Ecto neural progenitor cell (in vitro differentiated cells): ENCODE measurements around the gene AKR1B1.

Experiments used
- DNase-seq: peaks from one replicate; pipeline ENCODE4 v3.0.0-alpha.2; 2018; ENCODE audit warnings: low spot score

Gene AKR1B1

DNA sequence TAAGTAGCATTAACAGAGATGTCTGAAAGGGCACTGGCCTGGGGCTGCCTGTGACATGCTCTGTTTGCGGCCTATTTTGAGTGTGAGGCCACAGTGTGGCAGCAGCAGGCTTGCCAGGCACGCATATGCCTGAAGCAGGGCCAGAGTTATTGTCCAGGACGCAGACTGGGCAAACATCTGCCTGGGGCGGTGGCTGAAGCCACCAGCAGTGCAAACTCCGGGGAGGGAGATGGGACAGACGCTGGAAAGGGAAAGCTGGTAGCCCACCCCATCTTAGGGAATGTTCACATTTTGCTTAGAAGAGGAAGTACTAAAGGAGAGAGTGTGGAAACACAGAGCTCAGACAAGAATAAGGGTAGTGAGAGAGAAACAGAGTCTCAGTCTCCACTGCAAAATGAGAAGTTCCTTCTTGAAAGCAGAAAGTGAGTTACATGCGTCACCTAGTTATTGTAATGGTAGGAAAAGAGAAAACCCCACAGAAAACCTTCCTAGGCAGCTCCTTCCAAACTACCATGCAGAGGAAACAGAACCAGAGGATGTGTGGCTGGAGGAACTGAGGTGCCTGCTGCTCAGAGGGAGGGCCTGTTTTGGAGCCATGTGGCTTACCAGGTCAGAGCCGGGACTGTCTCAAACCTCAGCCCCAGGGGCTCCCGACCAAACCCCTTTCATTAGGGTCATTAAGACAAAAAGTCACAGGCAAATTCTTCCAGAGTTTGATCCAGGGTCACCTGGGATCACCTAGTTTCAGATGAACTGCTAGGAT, 14.5 kb downstream of the AKR1B1 start:
- DNase-seq: no peak

DNA sequence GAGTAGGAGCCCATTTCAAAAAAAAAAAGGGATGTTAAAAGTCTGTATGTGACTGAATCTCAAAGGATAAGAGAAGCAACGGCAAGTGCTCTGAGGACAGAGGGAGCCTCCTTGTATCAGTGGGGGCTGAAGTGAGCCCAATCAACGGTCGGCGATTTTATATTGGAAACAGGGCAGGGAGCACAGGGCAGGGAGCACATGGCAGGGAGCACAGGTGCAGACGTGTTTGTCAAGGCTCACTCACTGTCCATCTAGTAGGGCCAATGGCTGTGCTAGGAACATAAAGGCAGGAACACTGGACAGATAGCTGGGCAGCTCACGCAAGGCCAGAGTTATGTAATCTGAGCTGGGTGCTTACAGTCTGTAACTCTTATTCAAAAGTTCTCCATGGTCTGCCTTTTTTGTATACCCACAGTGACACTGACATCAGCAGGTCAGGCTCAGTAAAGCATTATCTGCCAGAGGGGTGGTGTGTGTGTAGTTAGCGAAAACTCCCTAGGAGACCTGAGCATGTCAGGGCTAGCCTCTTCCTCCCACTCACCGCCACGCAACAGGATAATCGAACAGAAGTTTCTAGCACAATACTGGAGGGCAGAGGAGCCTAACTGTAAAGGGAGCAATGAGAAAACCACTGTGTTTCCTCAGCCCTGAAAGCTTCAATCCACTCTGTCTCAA, 15.4 kb downstream of the AKR1B1 start:
- DNase-seq: no peak

DNA sequence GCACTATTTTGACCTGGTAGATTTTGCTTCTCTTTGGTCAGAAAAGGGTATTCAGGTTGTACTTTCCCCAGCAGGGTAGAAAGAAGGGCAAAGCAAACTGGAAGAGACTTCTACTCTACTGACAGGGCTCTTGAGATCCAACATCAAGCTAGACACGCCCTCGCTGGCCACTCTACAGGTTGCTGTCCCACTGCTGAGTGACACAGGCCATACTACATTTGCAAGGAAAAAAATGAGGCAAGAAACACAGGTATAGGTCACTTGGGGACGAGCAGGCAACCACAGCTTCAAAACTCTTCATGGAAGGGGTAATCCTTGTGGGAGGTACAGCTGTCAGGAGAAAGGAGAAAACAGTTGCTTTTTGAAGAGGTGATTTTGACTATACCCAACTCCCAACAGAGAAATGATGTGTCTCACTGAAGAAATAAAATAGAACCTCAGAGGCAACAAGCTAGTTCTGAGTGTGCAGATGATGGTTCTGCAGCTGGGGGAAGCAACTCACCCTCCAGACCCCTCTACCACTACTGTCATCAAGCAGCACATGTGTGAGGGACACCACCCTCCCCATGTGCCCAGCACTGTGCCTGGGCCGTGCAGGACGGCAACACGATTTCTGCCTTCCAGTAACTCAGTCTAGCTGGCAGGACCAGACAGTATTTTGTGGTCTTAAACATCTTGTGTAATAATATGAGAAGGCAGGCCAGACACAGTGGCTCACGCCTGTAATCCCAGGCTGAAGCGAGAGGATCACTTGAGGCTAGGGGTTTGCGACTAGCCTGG, 16.3 kb downstream of the AKR1B1 start:
- DNase-seq: no peak

DNA sequence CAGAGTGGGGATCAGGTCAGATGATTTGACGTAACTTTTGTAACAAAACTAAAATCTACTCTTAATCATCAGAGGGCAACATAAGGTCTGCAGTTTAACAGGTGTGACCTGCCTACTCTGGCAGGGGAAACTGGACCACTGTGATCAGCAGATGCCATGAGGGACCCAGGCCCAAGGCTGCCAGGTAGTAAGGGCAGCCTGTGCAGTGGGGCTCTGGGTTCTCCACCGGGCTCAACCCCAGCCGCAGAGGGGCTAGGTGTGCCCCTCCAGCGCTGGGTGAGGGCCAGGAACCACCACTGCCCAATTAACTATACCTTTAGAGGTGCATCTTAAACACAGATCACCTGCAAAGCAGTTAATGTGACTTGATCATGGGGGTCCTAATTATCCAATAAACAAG, 17.6 kb downstream of the AKR1B1 start:
- DNase-seq: no peak

DNA sequence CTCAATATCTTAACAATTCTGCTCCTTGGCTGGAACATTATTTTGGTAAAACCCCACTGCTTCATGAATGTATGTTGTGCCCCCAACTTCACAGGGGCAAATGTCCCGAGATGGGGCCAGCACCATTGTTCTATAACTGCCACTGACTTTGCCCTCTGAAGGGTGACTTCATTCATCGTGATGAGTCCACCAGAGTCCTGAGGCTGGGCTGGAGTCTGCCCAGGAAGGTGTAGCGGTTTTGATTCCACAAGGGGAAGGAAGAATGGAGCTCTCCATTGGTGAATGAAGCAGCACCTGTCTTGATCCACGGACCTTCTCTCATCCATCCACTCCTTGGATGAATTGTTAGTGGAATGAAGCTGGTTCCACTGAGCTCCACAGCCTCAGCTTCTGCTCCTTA, 18.4 kb downstream of the AKR1B1 start:
- DNase-seq: no peak

GRCh38 chr7:134440067-134440466, 18.8 kb downstream of the AKR1B1 start:
- DNase-seq: no peak

DNA sequence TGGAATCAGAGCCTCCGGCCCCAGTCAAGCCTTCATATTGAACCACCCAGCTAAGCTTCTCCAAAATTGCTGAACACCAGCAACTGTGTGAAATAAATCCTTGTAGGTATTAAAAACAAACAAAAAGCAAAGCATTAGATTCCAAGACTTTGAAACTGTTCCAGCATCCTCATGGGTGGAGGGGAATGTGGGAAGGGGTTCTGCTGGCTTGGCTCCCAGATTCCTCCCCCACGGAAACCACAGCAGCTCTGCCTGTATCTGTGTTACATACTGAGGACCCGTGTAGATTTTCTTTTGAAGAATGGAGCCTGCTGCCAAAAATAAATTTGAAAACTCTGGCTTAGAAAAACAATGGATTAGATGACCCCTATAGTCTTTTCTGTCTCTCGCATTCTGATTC, 20.0 kb downstream of the AKR1B1 start:
- no peak for DNase-seq

GRCh38 chr7:134435161-134435920, 23.6 kb downstream of the AKR1B1 start:
- no peak for DNase-seq

- DNase-seq: no peak
Measured at GRCh38 chr7:134434701-134435100, 24.2 kb downstream of the AKR1B1 start.

DNA sequence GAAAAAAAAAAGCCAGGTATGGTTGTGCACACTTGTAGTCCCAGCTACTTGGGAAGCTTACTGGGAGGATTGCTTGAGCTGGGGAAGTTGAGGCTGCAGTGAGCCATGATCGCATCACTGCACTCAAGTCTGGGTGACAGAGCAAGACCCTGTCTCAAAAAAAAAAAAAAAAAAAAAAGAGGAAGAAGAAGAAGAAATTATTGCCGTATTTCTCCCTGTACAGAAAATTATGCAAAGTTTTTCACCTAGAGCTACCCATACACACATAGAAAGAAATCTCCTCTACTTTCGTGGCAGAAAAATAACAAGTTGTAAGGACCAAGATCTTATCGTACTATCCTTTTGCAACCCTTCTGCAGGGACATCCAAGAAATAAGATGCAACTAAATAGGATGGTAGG, 25.5 kb downstream of the AKR1B1 start:
- DNase-seq: no peak

- DNase-seq: peak; percentile 82
Measured at GRCh38 chr7:134432296-134433152, 26.4 kb downstream of the AKR1B1 start.

DNA sequence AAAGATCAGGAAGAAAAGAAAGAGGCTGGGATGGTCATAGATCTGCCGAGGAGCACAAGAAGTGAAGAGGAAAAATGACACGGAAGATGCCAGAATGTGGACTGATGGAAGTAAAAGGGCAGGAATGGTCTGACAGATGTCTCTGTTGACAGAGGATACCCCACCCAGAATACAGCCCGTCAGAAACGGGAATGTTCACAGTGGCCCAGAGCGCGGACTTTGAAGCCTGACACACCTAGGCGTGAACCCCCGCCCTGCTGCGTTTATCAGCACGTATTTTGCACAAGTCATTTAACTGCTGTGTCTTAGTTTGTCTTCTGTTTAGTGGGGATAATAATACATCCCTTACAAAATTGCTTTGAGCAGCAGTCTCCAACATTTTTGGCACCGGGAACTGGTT, 27.1 kb downstream of the AKR1B1 start:
- DNase-seq: no peak

GRCh38 chr7:134429481-134429880, 29.4 kb downstream of the AKR1B1 start:
- DNase-seq: no peak

GRCh38 chr7:134428942-134429341, 30.0 kb downstream of the AKR1B1 start:
- DNase-seq: no peak

DNA sequence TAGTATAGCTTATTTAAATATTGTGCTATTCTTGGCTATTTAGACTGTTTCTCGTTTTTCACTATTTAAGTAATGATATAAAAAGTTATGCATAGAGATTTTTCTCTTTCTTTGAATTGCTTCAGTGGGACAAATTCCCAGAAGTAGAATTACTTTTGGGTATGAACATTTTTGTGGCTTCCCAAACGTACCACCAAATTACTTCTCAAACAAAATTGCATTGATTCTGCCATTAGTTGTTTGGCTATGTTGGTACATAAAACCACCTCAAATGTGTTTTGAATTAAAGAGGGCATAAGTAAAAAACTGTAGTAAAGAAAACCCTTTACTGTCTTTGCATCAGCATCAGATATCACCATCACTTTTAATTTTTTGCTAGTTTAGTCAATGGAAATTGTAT, 31.0 kb downstream of the AKR1B1 start:
- no peak for DNase-seq

GRCh38 chr7:134425777-134426176, 33.1 kb downstream of the AKR1B1 start:
- no peak for DNase-seq

DNA sequence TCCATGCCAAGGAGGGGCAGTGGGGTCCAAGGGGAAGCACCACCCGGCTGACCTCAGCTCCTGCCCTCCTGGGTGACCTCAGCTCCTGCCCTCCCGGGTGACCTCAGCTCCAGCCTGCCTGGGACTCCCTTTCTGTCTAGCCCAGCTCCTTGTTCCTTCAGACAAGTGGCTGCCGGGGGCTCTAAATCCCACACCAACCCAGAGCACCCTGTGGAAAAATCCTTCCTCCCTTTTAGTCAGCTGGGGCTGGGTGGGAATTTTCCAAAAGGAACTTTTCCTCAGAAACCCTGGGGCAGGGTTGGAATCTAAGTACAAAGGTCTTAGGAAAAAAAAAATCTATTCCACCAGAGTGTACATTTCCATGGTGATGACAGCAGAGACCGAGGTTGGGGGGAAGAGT, 36.3 kb downstream of the AKR1B1 start:
- no peak for DNase-seq

DNA sequence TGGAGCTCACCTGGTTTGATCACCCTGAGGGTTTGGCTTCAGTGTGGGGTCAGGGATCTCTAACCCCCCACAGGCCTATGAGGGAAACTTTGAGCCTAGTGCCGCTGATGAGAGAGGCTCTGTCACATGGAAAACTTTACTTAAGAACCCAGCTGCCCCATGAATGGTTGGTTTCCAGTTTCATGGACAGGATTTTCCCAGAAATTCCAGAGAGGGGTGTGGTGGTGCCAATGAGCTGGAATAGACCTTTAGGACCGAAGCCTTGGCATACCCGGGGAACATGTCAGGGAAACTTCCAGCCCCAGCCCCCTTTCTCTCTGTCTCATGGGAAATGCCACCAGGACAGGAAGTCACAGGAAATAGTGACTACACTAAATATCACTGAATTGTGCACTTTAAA, 36.9 kb downstream of the AKR1B1 start:
- no peak for DNase-seq

DNA sequence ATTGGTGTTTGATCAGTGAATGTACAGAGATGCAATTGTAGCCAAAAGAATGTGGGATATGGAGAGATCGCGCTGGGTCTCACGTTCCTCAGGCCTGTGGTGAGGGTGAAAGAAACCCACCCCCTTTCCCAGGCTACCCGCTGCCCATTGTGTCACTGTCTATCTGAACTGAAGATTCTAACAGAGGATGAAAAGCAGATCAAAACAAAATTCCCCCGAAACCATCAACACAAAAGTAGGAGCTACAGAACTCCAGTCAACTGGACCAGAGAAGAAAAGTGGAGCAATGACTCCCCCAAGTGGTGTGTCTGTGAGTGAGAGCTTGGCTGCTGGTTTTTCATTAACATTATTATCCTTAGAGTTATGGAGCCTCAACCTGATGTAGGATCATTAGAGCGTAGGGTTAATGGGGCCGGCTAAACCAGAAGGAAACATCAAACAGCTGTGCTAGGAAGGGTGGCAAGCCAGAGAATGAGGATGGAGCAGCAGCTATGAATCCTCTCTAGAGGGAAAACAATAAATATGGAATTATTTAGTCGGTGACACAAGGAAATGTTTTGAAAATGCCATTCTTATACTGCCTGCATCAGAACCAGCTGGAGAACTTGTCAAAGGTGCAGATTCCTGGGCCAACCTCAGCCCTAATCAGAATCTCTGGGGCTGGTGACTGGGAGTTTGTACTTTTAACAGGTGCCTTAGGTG, 38.3 kb downstream of the AKR1B1 start:
- peak; percentile 52 for DNase-seq

DNA sequence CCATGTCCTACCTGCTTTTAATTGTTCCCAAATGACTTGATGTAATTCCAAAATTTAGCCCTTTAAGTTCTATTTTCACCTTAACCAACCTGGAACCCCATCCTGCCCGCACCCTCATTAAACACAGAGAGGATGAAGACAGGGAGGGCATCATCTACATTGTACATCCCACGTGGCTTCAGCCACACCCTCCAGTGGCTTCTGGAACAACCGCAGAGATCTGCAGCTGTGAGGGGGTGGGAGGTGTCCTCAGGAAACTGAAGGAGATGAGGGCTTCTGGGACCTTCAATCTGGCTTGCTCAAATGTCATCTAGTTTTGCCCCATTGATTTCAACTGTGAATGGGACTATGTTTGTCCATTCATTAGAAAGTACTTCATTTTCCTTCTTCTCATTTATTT, 39.0 kb downstream of the AKR1B1 start:
- no peak for DNase-seq

DNA sequence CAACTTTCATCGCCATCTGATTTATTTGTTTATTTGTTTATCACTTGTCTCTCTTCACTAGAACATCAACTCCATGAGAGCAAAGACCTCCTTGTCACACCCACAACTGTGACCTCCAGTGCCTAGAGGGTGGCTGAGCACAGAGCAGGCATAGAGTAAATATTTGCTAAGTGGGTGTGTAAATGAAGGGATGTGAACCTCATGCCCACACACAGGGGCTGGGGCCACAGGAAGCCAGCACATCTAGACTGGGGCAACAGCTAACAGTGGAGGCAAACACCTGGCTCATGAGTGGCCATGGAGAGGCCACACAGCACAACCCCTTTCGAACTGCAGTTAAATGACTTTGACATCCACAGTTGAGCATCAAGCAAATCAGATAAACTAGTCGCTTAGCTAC, 39.8 kb downstream of the AKR1B1 start:
- DNase-seq: no peak
